Measurements from ENCODE around the gene GARNL3.

The GARNL3 gene

GRCh38 chr9:127241354-127241753 is 23.2 kb upstream of the GARNL3 start:
- DNase-seq, result no peak

- DNase-seq, result peak; percentile 98
Measured at GRCh38 chr9:127244609-127245601, 19.7 kb upstream of the GARNL3 start.

GRCh38 chr9:127245637-127246164 is 18.9 kb upstream of the GARNL3 start:
- DNase-seq, result no peak

GRCh38 chr9:127248241-127248640 is 16.3 kb upstream of the GARNL3 start:
- DNase-seq, result no peak

- no peak for DNase-seq
Measured at GRCh38 chr9:127249877-127250276, 14.7 kb upstream of the GARNL3 start.

- DNase-seq, result no peak
Measured at GRCh38 chr9:127250896-127251391, 13.6 kb upstream of the GARNL3 start.

- no peak for DNase-seq
Measured at GRCh38 chr9:127252410-127253318, 11.9 kb upstream of the GARNL3 start.

- DNase-seq, result no peak
Measured at GRCh38 chr9:127253446-127253845, 11.1 kb upstream of the GARNL3 start.

- DNase-seq, result no peak
Measured at GRCh38 chr9:127255692-127256091, 8.9 kb upstream of the GARNL3 start.

- no peak for DNase-seq
Measured at GRCh38 chr9:127256324-127256723, 8.2 kb upstream of the GARNL3 start.

GRCh38 chr9:127258606-127259471 is 5.7 kb upstream of the GARNL3 start:
- DNase-seq, result no peak

- no peak for DNase-seq
Measured at GRCh38 chr9:127262602-127263001, 2.0 kb upstream of the GARNL3 start.

GRCh38 chr9:127263237-127263636 is 1.3 kb upstream of the GARNL3 start:
- no peak for DNase-seq

- no peak for DNase-seq
Measured at GRCh38 chr9:127263664-127264063, 910 bp upstream of the GARNL3 start.

- DNase-seq, result peak; percentile 42
Measured at GRCh38 chr9:127267793-127268525, 3.4 kb downstream of the GARNL3 start.

GRCh38 chr9:127269449-127269848 is 4.9 kb downstream of the GARNL3 start:
- no peak for DNase-seq

- DNase-seq, result no peak
Measured at GRCh38 chr9:127273326-127273725, 8.8 kb downstream of the GARNL3 start.

- DNase-seq, result peak; percentile 21
Measured at GRCh38 chr9:127277099-127277498, 12.5 kb downstream of the GARNL3 start.

GRCh38 chr9:127277770-127278169 is 13.2 kb downstream of the GARNL3 start:
- DNase-seq, result no peak

- no peak for DNase-seq
Measured at GRCh38 chr9:127278372-127278771, 13.8 kb downstream of the GARNL3 start.

- no peak for DNase-seq
Measured at GRCh38 chr9:127279717-127280285, 15.2 kb downstream of the GARNL3 start.
